Upper lobe of right lung (tissue), 1 donor: ENCODE results near the gene ZNF574. TPM values are rescaled to one million over a fixed set of nuclear protein-coding genes. Genes with fewer than 3 reads are reported as not detected.
A peak's percentile ranks its signal among the peaks of the same experiment; 100 is the strongest.

Source experiments
- ATAC-seq: fragments of 200-7000 bp; cut with Tn5 transposase; one replicate; pipeline ENCODE4 v1.9.1; 2020; ENCODE audit warnings: mild to moderate bottlenecking, moderate library complexity
- DNase-seq: peaks from one replicate; pipeline ENCODE4 v3.0.0-alpha.2; 2020
- H3K27ac ChIP-seq: fragments of 200-600 bp; one replicate; pipeline ENCODE4 v1.8.0; 2022
- H3K27me3 ChIP-seq: fragments of 200-600 bp; one replicate; pipeline ENCODE4 v1.8.0; 2022; ENCODE audit warnings: mild to moderate bottlenecking
- H3K36me3 ChIP-seq: fragments of 200-600 bp; one replicate; pipeline ENCODE4 v1.8.0; 2022
- H3K4me1 ChIP-seq: fragments of 200-600 bp; one replicate; pipeline ENCODE4 v1.8.0; 2022
- H3K4me3 ChIP-seq: fragments of 200-600 bp; one replicate; pipeline ENCODE4 v1.8.0; 2022; ENCODE audit warnings: mild to moderate bottlenecking
- H3K9me3 ChIP-seq: fragments of 200-600 bp; one replicate; pipeline ENCODE4 v1.8.0; 2022
- intact Hi-C: fragments of 100-400 bp; cut with DNase I; formaldehyde crosslinking; loops from one replicate; pipeline ENCODE4 v1.11.0; 2022
- total RNA-seq: library from RNA; stranded (reverse); fragmentation: NEBNext Ultra II Directional; extraction: Animal tissue kit (Norgen Biotek cat#: 25700); gene quantifications from one replicate; pipeline ENCODE4 v1.2.1, GENCODE V29; 2021
- TF ChIP-seq, protein P1 (sequence below): fragments of 200-600 bp; IDR thresholded peaks from one replicate; pipeline ENCODE4 v1.8.0; 2022; ENCODE audit warnings: antibody characterized with exemption
- donor health status: DM: no; HTN: yes; CAD: no; lungs with severe emphysema.

Gene ZNF574
- total RNA-seq, 1 donor from 2014 or later: 13.6 TPM

DNA sequence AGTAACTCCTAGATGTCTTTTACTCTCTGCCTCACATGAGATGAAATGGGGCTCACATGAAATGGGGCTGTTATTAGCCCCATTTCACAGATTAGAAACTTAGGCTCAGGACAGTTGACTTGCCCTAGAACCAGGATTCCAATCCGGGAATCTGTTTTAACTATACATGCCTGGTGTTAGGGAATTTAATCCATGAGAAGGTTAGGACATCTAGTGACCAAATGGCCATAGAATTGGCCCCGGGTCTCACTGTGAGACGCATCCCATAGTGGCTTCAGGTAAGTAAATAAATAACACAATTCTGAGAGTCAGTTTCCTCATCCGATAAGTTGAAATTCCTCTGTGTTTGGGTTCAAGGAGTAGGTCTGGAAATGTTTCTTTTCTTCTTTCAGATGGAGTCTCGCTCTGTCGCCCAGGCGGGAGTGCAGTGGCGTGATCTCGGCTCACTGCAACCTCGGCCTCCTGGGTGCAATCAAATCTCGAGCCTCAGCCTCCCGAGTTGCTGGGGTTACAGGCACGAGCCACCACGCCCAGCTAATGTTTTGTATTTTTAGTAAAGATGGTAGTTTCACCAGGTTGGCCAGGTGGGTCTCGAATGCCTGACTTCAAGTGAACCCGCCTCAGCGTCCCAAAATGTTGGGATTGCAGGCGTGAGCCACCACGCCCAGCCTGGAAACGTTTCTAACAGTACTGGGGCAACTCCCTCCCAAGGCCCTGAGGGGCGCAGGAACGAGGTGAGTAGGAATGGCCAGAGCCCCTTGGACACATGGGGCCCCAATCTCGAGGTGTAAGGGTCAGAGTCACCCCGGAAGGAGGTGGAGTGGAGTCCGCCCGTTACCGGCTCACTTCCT lies 1.2 kb upstream of the ZNF574 start:
- TF ChIP-seq, protein P1, sequence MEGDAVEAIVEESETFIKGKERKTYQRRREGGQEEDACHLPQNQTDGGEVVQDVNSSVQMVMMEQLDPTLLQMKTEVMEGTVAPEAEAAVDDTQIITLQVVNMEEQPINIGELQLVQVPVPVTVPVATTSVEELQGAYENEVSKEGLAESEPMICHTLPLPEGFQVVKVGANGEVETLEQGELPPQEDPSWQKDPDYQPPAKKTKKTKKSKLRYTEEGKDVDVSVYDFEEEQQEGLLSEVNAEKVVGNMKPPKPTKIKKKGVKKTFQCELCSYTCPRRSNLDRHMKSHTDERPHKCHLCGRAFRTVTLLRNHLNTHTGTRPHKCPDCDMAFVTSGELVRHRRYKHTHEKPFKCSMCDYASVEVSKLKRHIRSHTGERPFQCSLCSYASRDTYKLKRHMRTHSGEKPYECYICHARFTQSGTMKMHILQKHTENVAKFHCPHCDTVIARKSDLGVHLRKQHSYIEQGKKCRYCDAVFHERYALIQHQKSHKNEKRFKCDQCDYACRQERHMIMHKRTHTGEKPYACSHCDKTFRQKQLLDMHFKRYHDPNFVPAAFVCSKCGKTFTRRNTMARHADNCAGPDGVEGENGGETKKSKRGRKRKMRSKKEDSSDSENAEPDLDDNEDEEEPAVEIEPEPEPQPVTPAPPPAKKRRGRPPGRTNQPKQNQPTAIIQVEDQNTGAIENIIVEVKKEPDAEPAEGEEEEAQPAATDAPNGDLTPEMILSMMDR: no peak
- Histone ChIP-seq H3K4me3 (peak overlapping the region; percentile 69), H3K36me3 (peaks cover 13% of the 10 kb centered on the region), H3K27ac (peak overlapping the region; percentile 97), H3K27me3 (no peaks in the 10 kb centered on the region), H3K9me3 (no peaks in the 10 kb centered on the region), H3K4me1 (peaks cover 9% of the 10 kb centered on the region)
- intact Hi-C loops: no loop called here
- ATAC-seq: peak; percentile 3
- DNase-seq: no peak

DNA sequence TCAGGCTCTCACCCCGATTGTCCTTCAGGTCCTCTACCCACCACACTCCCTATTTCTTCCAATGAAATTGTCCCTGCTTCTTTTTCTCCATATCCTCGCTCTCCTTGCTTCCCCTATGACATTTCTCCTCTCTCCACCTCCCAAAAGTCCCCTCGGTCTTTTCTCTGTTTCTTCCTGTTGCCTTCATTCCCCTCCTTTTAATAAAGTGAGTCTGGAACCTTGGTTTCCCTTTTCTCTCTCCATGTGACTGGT lies 676 bp upstream of the ZNF574 start:
- Histone ChIP-seq H3K27me3 (no peaks in the 10 kb centered on the region), H3K4me1 (peaks cover 9% of the 10 kb centered on the region), H3K36me3 (peaks cover 19% of the 10 kb centered on the region), H3K4me3 (peak overlapping the region; percentile 69), H3K27ac (peak overlapping the region; percentile 97), H3K9me3 (no peaks in the 10 kb centered on the region)
- intact Hi-C loops: no loop called here
- DNase-seq (no peak), ATAC-seq (no peak)
- TF ChIP-seq, protein P1: no peak

GRCh38 chr19:42076380-42076944 lies 496 bp downstream of the ZNF574 start:
- H3K27ac ChIP-seq: peak overlapping the region; percentile 84
- TF ChIP-seq, protein P1: no peak
- peak overlapping the region; percentile 69 for H3K4me3 ChIP-seq
- DNase-seq (no peak), ATAC-seq (no peak)
- no peaks in the 10 kb centered on the region for H3K9me3 ChIP-seq
- intact Hi-C loops: no loop called here
- H3K27me3 ChIP-seq: no peaks in the 10 kb centered on the region
- peaks cover 31% of the 10 kb centered on the region for H3K36me3 ChIP-seq
- H3K4me1 ChIP-seq: peaks cover 9% of the 10 kb centered on the region

DNA sequence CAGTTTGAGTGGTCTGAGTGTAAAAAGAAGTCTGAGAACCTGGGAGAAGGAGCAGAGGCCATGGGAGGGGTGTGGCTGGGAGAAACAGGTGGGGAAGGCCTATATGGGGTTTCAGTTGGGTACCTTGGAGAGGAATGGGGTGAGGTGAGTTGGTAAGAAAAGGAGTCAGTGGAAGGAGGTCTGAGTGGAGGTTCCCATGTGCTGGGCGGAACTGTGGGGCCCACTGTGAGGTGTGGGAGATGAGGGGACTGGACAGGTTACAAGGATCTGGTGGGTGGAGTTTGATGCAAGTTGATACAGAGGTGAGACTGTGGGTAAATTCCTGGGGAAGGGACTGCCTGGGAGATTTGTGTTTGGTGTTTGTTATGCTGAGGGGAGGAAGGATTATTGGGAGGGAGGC lies 2.1 kb downstream of the ZNF574 start:
- peaks cover 9% of the 10 kb centered on the region for H3K4me1 ChIP-seq
- intact Hi-C loops: no loop called here
- no peaks in the 10 kb centered on the region for H3K9me3 ChIP-seq
- H3K27me3 ChIP-seq: no peaks in the 10 kb centered on the region
- no peak overlapping the region for H3K4me3 ChIP-seq
- TF ChIP-seq, protein P1: no peak
- DNase-seq: no peak
- no peak for ATAC-seq
- H3K27ac ChIP-seq: no peak overlapping the region
- H3K36me3 ChIP-seq: peaks cover 35% of the 10 kb centered on the region

- Histone ChIP-seq H3K4me3 (no peak overlapping the region), H3K27ac (no peak overlapping the region), H3K27me3 (no peaks in the 10 kb centered on the region), H3K9me3 (no peaks in the 10 kb centered on the region), H3K4me1 (peaks cover 9% of the 10 kb centered on the region), H3K36me3 (peaks cover 35% of the 10 kb centered on the region)
- DNase-seq (no peak), ATAC-seq (no peak)
- intact Hi-C loops: no loop called here
- TF ChIP-seq, protein P1: no peak
These were observed 2.7 kb downstream of the ZNF574 start for GRCh38 chr19:42078538-42079275.
